T1000 (cell line): ENCODE data around the gene NSG2.
"Not testable (repeated sequence)": the region's sequence is repeated elsewhere in the genome, so short reads cannot be mapped to it uniquely, and the experiment has no call there.

Experiments
- DNase-seq: peaks from one replicate; lab custom pipeline; 2025; ENCODE audit warnings: mixed read lengths; lab: John Stamatoyannopoulos, UW

The NSG2 gene

DNA sequence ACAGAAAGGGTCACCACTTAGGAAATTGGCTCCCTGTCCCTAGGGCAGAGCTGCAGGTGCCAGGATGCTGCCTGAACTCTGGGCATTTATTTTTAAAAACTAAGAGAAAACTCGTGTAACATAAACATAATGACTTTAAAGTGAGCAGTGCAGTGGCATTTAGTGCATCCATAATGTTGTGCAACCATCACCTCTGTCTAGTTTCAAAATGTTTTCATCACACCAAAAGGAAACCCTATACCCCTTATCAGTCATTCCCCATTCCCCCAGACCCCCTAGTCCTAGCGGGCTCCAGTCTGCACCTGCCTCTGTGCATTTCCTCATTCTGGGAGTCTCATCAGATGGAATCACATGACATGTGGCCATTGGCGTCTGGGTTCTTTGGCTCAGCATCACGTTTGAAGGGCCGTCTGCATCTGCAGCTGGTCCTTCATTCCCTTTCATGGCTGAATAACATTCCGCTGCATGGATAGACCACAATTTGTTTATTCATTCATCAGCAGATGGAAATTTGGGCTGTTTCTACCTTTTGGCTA lies 55.8 kb downstream of the NSG2 start:
- no peak for DNase-seq

DNA sequence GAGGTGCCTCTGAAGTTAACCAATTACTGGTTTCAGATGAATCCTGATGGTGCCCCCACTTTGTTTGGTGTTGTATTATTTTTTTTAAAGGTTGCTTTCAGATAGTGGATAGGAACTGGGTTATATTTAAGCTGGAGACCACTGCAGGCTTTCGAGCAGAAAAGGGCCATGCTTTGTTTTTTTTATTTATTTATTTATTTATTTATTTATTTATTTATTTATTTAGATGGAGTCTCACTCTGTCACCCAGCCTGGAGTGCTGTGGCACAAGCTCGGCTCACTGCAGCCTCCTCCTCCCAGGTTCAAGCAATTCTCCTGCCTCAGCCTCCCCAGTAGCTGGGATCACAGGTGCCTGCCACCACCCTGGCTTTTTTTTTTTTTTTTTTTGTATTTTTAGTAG lies 57.1 kb downstream of the NSG2 start:
- not testable (repeated sequence) for DNase-seq

DNA sequence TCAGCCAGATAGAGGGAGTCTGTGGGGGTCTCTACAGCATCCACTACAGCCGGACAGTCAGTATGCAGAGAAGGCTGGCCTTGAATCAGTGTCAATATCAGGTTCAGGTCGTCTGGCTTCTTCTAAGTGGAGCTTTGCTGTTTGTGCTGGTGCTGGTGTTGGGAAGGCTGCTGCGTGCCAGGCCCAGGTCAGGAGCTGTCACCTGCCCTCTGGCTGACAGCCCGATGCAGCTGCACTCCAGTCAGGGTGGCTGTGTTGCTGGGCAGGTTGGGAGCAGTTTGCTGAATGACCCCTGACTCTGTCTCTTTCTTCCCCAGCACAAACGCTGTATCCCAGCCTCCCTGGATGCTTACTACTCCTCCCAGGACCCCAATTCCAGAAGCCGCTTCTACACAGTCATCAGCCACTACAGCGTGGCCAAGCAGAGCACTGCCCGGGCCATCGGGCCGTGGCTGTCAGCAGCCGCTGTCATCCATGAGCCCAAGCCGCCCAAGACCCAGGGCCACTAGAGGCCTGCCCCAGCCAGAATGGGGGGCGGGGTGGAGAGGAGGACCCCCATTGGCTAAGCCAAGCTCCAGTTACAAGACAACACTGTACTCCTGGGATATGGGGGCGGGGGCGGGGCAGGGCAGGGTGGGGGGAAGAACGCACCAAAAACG lies 61.6 kb downstream of the NSG2 start:
- DNase-seq: no peak

DNA sequence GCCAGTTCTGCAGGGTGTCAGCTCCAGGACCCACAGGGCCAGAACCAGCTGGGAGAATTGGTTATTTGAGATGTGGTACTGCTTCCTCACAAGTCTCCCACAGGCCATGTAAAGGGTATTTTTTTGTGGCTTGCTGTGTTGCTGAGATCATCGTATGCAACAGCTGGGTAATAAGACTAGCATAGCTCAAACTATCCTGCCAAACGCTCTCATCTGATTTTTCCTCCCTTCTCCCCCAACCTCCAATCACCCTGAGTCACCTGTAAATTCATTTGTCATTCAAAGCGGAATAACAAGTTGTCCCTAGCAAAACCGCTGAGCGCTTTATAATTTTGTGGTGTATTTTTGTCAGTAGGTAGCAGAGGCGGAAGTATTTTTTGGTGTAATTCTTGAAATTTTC lies 63.2 kb downstream of the NSG2 start:
- no peak for DNase-seq

DNA sequence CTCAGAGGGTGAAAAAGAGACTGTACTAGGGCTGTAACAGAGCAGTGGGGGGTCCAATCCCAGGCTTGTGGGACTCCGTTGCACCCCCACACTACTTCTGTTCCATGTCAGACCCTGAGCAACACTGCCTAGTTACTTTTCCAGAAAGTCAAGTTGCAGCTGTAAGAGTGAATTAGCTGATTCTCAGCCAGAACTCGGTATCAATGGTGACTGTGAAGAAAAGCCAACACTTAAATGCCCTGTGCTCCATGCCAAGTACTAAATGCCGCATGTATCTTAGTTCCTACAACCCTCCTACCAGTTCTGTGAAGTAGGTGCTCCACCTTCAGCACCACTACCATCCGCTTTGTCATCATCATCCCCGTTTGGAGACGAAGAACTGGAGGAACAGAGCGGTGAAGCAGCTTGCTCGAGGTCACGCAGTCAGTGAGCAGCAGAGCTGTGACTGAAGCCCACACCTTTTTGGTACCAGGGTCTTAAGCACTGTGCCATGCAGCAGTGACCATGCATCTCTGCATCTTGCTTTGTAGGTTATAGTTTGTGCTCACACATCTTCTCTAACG lies 64.3 kb downstream of the NSG2 start:
- DNase-seq: no peak

DNA sequence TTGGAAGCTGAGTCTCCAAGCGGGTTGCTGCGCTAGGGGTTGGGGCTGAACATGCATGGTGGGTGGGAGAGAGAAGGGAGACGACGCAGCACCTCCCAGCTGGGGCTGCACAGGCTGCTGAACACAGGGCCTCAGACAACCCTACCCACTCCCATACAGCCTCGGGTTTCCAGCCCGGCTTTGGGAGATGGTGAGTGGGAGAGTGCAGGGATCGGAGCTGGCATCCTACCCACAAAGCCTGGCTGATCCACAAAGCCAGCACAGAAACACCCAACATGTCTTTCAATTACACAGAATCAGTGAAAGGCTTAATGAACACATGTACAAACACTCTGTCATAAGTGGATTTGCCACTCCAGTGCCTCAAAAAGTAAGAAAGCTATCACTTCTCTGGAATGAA lies 64.8 kb downstream of the NSG2 start:
- DNase-seq: no peak

DNA sequence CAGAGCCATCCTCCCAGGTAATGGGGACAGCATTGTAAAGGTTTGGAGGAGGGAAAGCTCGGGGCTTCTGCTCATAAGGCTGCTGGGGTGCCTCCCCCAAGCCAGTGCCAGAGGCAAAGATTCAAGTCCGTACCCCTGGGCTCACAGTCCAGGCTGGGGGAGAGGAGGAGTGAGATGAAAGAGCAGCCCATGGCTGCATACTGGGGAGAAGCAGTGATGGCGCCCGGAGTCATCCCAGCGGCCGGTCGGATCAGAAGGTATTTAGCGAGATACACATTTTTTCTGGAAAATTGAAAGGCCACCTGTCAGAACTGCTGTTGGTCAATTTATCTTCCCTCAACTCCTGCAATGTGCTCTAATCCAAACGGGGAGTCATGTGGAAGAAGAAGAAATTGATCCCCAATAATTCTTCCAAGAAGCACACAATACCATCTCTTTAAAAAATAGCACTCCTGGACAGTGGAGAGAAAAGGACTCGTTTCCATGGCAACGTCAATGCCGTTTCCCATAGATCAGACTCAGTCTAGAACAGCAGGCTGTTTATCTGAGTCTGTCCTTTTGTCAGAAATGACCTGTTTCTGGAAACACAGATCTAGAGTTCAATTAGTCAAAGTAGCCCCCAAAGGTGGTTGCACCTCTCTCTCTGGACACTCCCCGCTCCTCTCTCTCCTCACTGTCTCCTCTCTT lies 65.9 kb downstream of the NSG2 start:
- DNase-seq: no peak

DNA sequence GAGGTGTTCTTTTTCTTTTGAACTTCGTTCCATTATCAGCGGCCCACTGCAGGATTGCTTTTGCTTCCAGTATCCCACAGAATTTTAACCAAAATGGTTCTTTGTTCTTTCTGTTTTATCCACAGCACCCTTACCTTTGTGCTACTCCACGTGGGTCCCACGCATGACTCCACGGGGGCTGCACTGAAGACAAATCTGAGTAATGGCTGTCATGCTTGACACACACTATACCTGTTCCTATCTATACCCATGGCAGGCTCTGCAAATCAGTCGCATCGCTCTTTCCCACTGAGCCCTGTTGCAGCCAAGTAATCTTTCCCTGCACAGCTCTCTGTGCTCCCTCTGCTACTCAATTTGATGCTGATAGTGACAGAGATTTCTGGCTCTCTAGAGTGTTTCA lies 69.7 kb downstream of the NSG2 start:
- no peak for DNase-seq

DNA sequence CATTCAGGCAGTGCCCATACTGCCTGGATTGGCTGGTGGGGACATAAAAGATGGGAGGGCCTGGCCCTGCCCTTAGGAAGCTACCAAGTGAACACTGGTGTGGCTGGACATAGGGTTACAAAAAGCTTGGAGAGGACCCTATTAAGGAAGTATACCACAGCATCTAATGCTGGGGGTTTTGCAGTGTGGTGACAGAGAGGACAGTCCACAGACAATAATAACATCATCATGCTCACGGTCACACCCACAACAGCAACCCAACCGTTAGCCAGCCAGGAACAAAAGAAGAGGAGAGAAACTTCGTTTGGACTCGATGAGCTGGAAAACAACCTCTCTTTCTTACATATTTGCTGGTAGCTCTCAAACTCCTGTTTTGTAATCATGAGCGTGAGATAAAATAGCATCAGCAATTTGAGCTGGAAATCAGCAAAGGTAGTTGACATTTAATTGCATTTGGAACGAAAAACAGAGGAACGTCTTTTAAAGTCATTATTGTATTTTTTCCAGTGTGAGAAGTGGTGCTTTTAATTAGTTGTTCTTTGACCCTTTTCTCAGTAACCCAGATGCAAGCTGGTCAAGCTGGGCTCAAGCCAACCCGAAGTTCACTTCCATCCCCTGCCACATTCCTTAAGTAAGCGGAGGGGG lies 73.4 kb downstream of the NSG2 start:
- DNase-seq: no peak

DNA sequence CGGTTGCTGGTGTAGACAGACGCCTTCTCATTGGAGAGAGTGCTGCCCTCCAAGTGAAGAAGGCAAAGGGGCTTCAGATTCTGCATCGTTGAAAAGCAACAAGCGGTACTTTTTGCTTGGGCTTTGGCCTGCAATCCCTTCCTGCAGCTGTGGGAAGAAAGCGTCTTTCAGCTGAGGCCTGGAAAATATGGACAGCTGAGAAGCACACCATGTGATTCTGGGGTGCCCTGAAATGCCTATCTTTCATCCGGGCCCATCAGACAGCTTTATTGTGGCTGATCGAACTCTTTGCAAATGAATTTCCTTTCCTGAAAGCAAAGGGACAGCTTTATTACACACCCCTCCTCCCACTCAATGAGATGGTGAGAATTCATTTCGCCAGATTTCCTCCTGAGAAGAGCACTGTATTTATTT lies 74.0 kb downstream of the NSG2 start:
- no peak for DNase-seq

DNA sequence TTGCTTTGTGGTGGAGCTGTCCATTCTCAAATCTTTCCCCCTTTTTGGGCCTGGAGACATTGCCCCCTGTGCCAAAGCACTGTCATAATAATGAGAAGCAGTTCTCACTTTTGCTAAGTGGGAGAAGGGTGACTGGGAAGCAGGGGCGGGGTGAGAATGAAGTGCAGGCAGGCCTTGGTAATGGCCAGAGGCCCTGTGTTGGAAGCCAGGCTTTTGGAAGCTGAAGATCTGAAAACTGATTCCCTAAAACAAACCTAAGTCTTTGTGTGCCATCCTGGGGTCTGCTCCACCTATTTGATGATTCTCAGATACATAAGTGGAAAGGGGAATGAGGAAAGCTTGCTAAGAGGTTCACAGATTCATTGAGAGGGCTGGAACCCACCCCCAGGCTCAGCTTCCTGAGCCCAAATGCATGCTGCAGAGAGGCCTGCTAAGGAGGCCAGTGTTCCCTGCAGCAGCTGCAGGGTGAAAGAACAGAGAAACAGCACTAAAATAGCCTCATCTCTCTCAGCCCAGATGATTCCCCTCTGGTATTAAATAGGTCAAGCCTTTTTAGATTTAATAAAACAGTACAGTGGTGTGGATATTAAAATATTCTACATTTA lies 75.0 kb downstream of the NSG2 start:
- DNase-seq: no peak

DNA sequence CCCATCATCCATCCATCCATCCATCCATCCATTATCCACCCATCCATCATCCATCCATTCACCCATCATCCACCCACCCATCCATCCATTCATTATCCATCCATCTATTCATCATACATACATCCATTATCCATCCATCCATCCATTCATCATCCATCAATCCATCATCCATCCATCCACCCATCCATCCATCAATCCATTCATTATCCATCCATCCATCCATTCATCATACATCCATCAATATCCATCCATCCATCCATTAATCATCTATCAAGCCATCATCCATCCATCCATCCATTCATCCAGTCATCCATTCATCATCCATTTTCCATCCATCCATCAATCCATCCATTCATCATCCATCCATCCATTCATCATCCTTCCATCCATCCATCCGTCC lies 89.0 kb downstream of the NSG2 start:
- no peak for DNase-seq

DNA sequence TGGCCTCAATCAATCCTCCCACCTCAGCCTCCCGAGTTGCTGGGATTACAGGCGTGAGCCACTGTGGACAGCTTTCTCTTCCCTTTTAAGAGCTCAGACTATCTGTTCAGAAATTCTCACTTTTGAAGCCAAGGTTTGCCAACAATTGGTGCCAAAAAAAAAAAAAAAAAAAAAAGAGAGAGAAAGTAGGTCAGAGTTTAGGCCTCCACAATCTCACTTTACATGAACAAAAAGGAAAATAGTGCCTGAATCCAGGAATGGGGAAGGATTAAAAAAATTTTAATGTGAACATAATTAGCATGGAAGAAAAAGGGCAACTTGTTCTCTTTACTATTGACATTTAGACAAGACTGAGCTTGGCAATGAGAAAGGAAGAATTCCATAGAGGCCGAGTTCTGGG lies 94.1 kb downstream of the NSG2 start:
- no peak for DNase-seq

DNA sequence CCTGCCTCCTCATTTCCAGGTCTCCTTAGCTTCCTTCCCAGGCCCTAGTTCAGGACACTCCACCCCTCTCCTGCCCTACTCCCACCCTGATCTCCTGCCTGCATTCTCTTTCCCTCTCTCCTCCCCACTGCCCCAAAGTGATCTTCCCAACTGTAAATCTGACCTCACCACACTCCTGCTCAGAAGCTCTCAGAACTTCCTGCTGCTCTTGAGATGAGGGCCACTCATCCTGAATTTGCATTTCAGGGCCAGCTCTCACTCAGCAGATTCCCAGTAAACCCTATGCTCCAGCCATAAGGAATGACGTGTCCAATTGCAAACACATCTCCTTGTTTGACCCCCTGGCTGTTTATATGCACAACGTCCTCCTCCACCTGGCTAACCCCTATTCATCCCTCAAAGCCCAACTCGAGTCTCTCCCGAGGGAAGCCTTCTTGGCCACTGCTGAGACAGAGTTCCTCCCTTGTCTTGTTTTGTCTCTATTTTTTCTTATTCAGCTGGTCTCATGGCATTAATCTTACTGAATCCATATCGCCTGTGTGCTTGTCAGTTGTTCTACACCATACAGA lies 95.0 kb downstream of the NSG2 start:
- no peak for DNase-seq

DNA sequence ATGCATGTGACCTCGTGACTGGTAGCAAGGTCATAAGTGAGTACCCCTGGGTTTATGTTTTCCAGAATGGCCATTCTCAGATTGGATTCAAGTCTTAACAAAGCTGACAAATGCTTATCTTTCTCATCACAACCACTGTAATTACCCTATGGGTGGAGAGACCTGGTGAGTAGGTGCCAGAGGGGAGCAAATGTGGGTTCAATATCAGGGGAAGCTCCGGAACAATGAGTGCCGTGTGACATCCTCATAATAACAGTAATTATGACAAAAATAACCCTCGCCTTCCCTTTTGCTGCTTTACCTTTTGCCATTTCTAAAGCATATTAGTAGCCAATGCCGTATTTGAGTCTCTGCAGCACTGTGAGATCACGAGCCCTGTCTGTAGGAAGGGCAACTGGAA lies 95.9 kb downstream of the NSG2 start:
- DNase-seq: no peak

DNA sequence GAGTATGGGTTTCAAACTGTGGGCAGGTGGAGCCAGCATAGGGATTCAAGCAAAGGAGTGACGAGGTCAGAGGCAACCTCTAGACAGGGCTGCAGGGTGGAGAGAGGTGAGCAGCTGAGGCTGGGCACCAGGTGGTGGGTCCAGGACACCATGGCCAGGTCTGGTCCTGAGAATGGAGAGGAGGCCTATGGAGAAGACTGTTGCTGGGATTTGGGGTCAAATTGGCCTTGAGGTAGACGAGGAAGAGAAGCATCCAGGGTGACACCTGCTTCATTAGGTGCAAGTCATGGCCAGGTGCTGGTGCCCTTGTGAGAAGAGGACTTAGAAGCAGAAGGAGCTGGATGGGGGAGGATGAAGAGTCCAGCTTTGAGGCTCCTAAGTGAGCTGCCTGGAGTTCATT lies 99.6 kb downstream of the NSG2 start:
- no peak for DNase-seq

DNA sequence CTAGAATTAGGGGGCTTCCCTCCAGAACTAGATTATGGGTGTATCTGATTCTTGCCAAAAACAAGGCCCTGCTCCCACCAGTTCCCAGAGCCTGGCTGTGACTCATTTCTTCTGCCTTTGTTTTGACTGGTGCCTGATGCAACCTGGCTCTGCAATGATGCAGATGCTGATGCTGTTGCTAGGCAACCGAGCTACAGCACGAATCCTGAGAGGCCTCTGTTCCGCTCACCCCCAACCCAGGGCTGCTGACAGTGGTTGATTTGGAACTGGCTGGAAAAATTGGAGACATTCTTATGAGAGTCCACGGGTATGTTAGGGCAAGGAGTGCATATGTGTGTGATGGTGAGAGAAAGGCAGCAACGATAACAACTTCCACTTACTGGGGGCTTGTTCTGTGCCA lies 100.3 kb downstream of the NSG2 start:
- DNase-seq: no peak

DNA sequence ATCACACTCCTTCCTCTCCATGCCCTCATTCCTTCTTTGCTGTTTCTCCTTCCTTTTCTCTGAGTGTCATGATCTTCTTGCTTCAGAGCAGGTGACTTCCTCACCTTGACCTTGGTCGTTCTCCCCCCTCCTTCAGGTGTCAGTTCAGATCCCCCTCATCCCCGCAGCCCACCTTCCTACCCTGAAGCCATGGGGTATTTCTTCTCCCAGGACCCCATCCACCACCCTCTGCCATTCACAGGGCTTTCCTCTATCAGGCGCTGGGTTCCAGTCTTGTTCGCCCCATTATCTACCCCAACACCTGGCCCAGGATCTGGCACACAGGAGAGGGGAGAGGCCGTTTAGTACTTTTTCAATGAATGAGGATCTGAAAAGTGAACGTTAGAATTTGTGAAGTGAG lies 101.0 kb downstream of the NSG2 start:
- no peak for DNase-seq

DNA sequence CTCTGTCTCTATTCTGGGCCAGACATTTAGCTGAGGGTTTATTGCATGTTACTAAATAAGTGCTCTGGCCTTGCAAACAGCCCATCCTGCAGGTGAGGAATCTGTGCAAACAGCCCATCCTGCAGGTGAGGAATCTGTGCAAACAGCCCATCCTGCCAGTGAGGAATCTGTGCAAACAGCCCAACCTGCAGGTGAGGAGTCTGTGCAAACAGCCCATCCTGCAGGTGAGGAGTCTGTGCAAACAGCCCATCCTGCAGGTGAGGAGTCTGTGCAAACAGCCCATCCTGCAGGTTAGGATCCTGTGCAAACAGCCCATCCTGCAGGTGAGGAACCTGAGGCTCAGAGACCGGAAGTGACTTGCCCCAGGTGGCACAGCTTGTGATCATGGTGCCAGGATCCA lies 101.5 kb downstream of the NSG2 start:
- not testable (repeated sequence) for DNase-seq

DNA sequence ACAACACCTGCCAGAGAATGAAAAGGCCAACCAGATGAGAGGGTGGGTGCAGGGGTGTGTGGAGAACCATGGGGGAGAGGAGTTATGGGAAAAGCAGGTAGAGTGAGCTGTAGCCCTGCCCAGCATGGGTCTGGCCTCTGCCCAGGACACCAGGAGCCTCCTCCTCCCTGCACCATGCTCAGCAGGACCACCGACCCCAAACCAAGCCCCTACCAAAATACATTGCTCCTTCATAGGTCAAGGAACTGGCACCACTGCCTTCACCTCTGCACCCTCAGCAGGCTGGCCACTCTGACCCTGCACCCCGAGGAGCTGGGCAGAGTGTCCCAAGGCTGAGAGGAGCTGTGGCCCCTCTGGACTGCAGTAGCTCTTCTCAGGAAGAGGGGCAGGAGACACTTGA lies 102.0 kb downstream of the NSG2 start:
- no peak for DNase-seq

DNA sequence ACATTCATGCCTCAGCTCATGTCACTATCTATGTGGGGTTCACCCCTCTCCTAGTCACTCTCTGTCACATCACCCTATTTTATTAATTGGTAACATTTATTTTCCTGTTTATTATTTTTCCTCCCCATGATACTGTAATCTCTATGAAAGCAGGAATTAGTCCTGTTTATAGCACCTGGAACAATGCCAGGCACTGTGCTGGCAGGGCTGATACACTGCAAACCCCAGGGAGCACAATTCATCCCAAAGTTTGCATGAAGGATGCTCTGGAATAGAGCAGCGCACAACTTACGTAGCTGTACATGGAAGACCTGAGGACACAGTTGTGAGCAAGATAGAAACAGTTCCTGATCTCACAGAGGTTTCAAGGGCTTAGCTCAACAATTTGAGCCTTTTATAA lies 103.2 kb downstream of the NSG2 start:
- no peak for DNase-seq

DNA sequence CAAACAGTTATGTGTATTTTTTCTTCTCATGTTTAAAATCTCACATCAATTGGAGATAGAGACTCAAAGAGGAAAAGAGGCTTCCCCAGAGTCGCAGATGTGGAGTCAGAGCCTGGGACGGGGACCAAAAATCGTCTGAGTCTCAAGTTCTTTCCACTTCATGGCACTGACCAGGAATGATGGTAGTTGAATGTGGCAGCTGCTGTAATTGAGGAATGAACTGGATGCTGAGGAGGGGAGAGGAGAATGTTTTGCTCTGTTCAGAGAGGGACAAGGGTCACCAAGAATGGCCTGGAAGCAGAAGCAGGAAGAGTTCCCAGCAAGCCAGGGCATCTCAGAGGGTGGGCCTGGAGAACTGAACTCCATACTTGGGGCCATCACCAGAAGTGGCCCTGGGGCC lies 103.9 kb downstream of the NSG2 start:
- DNase-seq: no peak
